NCI-H1436 treated with DMSO at 0.1 percent for 48 hours (cell line): ENCODE results near the gene CYSRT1.
A peak's percentile ranks its signal among the peaks of the same experiment; 100 is the strongest.

Source experiments
- DNase-seq: peaks from one replicate; lab custom pipeline; 2025; lab: John Stamatoyannopoulos, UW

The CYSRT1 gene, protein sequence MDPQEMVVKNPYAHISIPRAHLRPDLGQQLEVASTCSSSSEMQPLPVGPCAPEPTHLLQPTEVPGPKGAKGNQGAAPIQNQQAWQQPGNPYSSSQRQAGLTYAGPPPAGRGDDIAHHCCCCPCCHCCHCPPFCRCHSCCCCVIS

DNA sequence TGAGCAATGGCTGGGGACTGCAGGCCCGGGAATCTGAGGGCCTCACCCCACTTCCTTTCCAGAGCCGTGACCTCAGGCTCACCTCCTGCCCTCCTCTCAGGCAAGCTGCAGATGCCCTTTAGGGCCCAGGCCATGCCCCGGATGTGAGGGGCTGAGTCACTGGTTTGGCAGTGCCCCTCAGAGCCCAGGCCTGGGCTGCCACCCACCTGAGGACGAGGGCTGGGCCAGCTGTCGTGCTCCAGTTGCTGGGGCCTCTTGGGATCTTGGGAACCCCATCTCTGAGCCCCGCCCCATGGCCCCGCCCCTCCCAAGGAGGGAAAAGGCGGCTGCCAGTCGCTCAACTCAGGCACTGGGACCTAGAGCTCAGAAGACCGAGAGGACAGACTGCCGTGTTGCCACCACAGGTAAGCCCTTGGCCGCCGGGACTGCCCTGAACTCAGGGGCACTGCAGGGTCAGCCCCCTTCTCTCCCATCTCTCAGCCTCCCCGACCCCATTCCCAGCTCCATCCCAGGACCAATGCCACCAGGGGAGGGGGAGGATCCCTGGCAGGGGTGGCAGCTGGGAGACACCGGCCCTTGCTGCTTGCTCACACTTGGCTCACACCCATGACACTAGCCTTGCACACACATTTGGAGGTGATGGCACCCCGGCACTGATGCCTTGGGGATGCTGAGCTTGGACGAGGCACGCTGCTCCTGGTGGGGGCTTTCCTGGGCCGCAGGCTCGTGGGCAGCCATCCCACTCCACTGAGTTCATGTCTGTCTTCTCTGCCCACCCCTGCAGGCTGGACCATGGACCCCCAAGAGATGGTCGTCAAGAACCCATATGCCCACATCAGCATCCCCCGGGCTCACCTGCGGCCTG is at the start of gene CYSRT1:
TSS of gene CYSRT1 (plus strand) at position 345 of the 865 bp plus-strand sequence. CDS start at position 793, 448 bp downstream.
- no peak for DNase-seq

DNA sequence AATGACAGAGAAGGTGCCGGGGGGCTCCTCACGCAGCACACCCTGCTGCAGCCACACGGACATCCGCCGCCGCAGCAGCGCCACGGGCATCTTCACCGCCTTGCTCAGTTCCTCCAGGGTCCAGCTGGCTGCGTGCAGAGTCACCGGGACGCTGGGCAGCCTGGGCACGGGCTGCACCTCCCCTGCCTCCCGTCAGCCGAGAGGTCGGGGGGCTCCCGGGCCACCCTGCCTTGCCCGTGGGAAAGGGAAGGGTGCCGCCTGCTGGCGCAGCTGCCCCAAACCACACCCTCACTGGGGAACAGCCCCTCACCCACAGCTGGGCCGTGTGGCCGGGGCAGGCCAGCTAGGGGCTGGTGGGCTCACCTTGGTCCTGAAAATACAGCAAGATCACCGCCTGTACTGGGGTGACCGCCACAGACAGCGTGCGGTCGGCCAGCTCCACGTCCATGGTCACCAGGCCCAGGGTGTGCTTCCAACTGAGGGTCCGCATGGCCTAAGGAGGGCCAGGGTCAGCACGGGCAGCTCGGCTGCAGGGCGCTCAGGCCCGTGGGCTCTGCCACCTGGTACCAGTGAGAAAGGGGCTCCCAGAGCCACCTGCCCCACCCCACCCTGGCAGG is 49.5 kb upstream of the CYSRT1 start:
- no peak for DNase-seq

DNA sequence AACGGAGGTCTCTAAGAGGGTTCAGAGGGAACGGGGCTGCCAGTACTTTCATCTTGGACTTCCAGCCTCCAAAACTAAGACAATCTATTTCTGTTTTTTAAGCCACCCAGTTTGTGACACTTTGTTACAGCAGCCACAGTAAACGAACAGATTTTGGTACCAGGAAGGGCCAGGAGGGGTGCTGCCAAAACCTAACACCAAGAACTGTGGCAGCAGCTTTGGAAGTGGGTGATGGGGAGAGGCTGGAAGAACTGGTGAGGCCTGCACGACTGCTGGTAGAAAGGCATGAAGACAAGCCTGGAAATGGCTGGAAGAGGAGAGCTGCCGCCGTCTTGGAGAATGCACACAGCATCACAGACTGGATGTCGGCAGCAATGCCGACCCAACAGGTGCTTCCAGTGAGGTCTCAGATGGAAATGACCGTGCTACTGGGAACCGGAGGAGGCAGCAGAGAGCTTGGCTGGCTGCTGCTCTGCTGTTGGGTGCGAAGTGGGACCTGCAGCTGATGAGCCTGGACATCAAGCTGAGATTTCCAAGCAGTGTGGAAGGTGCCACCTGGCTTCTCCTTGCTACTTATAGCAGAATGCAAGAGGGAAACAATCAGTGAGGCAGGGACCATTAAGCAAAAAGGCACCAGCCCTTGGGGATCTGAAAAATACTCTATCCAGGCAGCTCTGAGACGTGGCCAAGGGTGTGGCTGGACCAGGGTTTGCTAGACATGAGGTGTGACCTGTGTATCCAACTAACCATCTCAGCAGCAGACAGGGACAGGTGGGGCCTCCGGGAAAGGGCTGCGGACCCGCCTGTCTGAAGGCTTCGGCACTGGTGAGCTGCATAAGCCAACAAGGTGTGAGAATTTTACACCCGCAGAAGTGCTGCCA is 48.4 kb upstream of the CYSRT1 start:
- DNase-seq = no peak

DNA sequence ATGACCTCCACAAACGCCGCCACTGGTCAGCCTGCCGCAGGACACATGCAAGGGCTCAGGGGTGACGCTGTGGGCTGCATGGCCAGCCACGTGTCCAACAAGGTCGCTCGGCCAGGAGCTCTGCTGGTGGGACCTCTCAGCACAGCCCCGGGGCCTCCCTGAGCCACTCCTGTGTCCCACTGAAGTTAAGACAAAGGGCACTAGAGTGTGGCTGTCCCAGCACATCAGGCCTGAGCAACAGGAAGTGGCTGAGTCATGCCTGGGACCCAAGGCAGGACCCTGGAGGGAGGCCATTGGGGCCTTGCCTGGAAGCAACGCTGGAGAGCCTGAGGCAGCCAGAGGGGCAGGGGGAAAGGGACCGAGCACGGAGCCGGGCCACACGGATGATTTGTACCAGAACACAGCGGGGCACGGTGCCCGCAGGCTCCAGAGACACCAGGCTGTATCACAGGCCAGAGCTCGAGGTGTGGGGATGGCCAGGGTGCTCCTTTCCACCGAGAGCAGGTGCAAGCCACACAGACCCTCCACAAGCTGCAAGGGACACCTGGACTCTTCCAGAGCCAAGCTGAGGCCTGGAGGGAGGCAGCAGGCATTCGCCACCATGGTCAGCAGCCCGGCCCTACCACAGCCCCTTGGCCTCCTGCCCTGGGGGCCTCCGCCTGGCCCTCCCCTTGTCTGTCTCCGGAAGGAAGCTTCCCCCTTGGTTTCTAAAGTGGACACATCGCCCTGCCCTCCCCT is 46.6 kb upstream of the CYSRT1 start:
- DNase-seq = no peak

DNA sequence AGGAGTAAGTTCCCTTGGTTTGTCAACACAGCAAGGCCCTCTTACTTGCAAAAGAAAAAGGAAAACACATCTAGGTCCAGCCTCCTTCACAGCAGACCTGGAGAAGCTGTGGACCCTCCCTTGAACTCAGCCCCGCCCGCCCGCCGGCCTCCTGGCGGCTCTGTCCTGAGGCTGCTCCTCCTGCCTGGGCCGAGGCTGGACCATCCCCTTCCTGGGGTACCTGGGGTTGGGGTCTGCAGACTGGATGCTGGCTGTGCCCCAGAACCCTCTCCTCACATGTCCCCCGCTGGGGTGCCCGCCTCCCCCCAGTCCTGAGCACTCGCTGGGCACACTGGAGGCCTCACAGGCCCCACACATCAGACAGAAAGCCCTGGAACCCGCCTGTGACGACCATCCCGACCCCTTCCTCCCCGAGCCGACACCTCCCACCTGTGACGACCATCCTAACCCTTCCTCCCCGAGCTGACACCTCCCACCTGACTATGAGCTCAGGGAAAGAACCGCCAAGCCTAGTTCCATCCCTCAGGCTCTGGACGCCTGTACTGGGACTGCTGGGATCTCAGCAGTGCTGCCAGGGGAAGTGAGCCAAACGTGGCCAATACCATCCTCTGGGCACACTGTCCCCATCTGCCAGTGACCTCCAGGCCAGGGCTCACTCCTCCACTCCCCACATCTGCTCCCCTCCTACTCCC is 45.9 kb upstream of the CYSRT1 start:
- DNase-seq = no peak

DNA sequence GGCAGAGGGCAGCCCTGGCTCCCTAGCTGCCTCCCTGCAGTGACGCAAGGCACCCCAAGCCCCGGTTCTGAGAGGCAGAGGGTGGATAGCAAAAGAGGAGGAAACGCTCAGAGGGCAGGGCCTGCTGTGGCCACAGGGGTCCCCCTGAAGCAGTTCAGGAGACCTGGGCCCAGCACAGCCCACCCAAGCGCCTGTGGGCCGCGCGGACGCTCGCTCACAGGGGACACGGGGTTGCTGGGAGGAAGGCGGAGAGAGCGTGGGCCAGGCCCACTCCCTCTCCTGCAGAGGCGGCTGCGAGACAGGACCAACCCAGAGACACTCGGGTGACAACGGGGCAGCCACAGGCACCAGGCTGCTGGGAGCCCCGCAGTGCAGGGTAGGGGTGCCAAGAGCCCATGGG is 45.2 kb upstream of the CYSRT1 start:
- no peak for DNase-seq

DNA sequence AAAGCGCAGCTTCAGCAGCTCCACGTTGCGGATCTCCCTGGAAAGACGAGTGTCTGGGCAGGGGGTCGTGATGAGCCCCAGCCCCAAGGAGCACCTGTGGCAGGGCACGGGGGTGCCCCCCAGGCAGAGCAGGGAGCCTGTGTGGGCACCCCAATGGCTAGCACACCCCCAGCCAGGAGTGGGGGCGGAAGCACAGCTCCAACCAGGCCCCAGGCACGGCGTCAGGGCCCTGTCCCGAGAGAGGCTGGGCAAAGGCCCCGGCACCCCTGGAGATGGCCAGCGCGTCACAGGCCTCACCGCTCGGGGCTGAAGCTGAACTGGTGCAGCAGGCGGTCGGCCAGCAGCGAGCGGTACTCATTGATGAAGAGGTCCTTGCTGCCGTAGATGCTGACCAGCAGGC is 44.5 kb upstream of the CYSRT1 start:
- DNase-seq = no peak

DNA sequence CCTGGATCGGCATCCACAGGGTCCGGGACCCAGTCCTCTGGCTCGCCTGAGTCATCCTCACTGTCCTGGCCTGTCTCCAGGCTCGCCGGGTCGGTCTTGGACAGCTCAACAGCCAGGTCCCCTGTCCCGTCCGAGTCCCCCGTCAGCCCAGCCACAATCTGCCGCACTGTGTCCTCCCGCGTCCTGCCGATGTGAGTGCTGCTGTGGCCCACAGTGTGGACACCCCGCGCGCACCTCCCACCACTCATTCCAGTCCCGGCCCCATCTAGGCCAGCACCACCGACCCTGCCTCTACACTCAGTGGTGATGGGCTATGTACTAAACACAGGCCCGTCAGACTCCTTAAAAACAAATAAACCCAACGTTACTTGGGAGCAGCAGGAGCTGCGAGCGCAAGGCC is 43.3 kb upstream of the CYSRT1 start:
- DNase-seq = no peak

DNA sequence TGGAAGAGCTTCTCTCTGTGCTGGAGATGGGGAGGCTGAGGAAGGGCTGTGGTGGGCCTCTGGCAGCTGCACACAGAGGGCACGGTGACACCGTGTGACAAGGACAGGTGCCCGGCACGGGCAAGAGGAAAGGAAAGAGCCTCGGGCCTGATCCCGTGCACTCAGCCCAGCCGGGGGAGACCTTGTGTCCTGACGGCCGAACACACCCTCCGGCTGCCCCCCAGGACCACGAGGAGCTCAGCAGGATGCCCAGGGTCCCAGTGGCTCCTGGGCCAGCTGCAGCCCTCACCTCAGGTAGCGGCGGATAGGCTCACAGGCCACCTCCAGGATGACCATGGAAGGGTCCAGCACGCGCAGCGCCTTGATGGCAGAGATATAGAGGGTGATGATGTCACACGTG is 42.1 kb upstream of the CYSRT1 start:
- DNase-seq = no peak

DNA sequence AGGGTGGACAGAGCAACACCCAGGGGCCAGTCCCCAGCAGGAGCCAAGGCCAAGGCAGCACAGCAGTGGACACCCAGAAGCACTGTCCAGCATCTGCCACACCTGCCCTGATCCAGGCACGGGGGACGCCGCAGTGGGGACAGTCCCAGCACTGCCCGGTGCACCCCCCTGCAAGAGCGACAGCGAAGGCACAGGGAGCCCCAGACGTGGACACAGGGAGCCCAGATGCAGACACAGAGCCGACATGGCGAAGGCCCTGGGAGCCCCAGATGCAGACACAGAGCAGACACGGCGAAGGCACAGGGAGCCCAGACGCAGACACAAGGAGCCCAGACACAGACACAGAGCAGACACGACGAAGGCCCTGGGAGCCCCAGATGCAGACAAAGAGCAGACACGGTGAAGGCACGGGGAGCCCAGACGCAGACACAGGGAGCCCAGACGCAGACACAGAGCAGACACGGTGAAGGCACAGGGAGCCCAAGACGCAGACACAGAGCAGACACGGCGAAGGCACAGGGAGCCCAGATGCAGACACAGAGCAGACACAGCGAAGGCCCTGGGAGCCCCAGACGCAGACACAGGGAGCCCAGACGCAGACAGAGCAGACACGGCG is 40.9 kb upstream of the CYSRT1 start:
- no peak for DNase-seq

DNA sequence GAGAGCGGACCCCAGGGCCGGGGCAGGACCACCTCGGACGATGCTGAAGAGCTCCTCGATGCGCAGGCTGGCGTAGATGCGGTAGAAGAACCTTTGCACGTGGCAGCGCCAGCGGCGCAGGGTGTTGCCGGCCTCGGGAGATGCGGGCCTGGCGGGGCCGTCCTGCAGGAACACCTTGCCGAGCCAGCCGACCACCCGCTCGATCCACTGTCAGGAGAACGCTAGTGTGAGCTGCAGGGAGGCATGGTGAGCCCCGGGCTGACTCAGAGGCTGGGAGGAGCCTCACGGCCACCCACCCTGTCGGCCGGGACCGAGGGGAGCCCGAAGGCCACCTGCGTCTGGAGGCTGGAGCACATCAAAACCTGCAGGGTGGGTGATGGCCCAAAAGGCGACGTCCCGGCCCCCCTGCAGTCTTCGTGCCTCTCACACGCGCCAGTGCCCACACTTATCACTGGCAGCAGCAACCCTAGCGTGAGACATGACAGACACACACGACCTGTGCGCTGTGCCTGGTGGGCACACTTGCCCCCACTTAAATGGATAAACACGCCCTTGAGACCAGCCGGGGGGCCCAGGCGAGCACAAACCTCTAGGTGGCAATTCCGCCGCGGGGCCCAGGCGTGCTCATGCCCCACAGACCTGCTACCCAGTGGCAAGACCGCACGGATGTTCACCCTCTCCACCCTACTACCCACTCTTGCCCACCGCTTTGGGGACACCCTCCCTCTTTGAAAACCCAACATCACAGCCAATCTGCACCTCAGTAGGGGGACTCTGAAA is 39.9 kb upstream of the CYSRT1 start:
- DNase-seq = no peak

DNA sequence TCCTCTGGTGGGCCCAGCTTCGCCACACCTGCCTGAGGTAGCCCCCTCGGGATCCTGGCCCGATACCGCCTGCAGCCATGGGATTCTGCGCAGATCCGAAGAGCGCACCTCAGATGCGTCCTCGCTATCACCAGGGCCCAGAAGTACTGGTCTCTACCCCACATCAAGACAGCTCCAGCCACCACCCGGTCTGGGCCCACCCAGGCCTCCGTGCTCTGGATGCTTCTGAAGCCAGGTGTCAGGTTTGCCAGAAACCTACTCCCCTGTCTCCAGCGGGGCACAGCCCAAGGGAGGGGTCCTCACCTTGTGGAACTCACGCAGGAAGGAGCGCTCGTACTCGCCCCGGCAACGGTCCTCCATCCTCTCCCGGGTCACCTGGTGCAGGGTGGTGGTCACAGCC is 39.1 kb upstream of the CYSRT1 start:
- DNase-seq = no peak

DNA sequence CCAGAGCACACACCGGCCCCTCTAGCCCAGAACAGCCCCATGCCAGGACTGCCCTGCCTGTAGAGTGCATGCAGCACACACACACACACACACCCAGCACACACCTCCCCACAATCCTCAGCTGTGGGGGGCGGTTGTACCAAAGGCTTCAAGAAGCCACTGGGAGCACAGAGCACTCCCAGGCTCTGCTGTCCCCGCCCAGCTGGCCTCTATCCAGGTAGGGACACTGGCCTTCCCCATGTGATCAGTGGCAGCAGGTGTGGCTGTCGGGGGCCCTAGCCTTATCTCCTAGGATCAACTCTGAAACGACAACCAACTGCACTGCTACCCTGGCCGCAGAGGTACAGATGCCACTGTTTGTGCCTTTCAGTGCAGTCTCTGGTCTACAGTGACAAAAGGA is 38.6 kb upstream of the CYSRT1 start:
- no peak for DNase-seq

DNA sequence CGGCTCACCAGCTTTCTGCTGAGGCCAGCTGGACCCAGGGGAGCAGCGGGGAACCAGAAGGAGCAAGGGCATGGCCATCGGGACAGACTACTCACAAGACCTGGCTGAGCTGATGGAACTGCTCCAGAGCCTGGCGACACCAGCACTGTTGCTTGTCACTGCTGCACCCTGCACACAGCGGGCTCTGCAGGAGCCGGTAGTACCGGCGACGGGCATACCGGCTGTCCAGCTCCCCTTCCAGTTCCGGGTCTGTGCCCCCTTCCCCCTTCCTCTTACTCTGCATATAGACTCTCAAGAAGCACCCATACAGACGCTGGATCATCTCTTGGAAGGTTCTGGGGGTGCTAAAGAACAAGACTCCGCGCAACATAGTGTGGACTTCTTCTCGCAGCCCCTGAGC is 37.6 kb upstream of the CYSRT1 start:
- DNase-seq = no peak

DNA sequence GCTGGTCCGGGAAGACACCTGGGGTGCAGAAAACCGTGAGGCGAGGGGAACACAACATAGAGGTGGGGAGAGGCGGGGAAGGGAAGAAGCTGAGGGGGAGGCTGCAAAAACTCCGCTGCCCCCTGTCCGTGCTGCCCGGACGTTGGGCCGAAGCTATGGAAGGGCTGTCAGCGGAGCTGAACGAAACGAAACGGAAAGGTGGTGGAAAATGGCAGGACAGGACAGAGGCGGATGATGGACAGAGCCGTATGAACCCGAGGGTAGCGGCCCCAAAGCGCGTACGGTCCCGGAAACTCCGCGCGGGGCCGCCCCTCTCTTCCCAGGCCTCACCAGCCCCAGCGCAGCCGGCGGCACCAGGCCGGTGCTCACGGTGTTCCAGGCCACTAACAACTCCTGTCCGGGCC is 36.9 kb upstream of the CYSRT1 start:
- no peak for DNase-seq

DNA sequence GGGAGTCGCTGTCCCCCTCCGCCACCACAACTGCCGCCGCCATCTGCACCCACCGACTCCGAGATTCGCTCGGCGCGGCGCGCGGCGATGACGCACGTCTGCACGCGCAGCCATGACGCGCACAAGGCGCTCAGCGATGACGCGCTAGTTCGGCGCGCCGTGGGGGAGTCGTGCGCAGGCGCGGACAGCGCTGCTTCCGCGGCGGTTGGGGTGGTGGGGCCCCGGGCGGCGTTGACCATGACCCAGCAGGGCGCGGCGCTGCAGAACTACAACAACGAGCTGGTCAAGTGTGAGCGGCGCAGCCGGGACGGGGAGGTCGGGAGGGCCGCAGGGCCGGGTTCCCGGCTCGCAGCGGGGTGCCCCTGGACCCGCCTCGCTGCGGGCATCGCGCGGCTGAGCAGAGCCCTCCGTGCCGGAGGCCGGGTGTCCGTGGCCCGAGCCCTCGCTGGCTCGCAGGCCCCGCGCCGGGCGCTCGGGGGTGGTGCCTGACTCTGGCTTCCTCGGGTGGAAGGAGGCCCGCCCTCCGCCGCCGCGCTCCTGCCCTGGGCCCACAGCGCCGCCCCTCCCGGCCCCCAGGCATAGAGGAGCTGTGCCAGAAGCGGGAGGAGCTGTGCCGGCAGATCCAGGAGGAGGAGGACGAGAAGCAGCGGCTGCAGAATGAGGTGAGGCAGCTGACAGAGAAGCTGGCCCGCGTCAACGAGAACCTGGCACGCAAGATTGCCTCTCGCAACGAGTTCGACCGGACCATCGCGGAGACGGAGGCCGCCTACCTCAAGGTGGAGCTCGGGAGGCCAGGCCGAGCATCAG is 36.3 kb upstream of the CYSRT1 start, which contains the start of the genes ANAPC2 and SSNA1:
TSS of gene ANAPC2 (minus strand) at position 71 of the 807 bp plus-strand sequence. CDS start at position 43, 28 bp downstream.
TSS of gene SSNA1 (plus strand) at position 187 of the 807 bp plus-strand sequence. CDS start at position 238, 51 bp downstream.
- DNase-seq = peak; percentile 58

DNA sequence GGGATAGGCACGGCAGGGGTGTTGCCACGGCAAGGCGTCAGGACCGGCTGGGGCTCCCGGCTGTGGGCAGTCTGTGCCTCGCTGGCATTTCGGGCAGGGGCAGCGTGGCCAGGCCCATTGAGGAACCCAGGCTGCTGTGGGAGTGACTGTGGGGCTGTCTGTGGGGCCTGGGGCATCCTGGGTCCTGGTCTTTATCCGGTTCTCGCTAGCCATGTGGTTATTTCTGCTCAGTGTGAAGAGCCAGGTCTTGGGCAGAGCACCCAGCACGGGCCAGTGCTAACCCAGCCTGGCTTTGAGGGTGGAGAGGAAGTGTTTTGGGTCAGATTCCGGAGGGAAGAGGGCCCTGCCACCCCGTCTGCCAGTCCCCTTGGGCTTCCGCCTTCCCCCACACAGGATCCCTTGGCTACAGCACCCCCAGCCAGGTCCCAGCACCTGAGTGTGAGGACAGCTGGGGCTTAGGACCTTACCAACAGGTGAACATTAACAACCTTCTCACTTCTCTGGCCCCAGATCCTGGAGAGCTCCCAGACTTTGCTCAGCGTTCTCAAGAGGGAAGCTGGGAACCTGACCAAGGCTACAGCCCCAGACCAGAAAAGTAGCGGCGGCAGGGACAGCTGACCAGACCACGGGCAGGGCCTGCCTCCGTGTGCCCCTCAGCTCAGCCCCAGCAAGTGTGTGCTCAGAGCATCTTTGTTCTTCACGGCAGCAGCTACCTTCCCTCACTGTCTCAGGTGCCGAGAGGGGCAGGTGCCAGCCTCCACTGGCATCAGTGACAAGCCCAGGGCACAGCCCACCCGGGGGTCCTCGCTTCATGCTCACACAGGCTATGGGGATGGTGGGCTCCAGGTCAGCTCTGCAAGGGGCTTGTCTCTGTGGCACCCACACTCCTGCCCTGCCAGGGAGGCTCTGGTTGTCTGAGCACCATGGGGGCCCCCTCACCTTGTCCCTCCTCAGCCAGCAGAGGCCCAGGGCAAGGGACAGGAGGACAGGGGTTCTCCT is 35.4 kb upstream of the CYSRT1 start:
- DNase-seq = no peak
